Activated CD8-positive, alpha-beta memory T cell treated with anti-CD3 and anti-CD28 coated beads for 1 hour (primary cell): ENCODE measurements around the gene STX2.

ENCODE experiments used
- DNase-seq, 2 donors: peaks; one replicate each; pipeline ENCODE4 v3.0.0-alpha.2; 2020; ENCODE audit warnings: low read depth in 1 of 2; ENCODE audit errors: extremely low read depth in 1 of 2

The STX2 gene

GRCh38 chr12:130831876-130832405 lies 7.1 kb downstream of the STX2 start:
- DNase-seq: no peak

- DNase-seq: no peak
Observed at GRCh38 chr12:130831246-130831645, 7.8 kb downstream of the STX2 start.

DNA sequence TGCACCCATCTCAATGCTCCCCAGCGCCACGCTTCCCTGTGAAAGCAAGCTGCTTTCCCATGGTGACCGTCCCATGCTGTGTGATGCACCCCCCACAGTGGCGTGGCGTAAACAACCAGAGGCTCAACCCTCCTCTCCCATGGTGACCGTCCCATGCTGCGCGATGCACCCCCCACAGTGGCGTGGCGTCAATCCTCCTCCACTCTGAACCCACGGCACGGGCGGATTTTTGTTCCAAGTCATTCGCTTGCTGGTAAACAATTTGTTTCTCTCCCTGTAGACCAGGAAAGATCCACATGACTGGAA lies 8.9 kb downstream of the STX2 start:
- DNase-seq: no peak

- DNase-seq: no peak
Observed at GRCh38 chr12:130829391-130830245, 9.4 kb downstream of the STX2 start.

- DNase-seq: no peak
Observed at GRCh38 chr12:130828895-130829294, 10.2 kb downstream of the STX2 start.

DNA sequence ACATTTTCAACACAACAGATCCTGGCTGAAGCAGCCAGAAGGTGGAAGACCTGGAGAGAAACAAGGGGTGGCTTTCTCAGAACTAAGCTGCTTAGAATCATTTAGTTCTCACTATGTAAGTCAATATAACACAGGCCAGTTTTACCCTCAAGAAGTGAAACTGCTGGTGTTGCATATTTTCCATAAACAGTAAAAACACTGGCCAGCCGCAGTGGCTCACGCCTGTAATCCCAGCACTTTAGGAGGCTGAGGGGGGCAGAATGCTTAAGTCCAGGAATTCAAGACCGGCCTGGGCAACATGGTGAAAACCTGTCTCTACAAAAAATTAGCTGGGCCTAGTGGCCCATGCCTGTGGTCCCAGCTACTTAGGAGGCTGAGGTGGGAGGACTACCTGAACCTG lies 11.6 kb downstream of the STX2 start:
- DNase-seq: no peak

GRCh38 chr12:130826151-130826801 lies 12.8 kb downstream of the STX2 start:
- DNase-seq: peak; percentile 46 to 71

DNA sequence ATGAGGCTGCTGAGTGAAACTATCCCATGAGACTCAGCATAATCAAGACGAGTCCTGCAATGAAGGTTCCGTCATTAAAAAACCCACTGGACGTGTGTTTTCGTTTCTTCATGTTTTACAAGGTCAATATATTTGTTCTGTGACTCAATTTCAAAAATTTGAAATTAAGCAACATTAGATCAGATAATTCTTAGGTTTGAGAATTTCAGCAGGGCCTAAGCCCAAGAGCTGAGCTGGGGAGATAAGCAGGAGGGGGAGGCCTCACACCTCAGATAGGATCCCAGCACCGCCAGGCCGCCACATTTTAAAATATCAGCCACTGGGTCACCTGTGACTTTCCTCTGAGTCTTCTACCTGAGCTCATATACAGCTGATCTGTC lies 13.3 kb downstream of the STX2 start:
- DNase-seq: no peak

GRCh38 chr12:130819681-130820080 lies 19.4 kb downstream of the STX2 start:
- DNase-seq: no peak

DNA sequence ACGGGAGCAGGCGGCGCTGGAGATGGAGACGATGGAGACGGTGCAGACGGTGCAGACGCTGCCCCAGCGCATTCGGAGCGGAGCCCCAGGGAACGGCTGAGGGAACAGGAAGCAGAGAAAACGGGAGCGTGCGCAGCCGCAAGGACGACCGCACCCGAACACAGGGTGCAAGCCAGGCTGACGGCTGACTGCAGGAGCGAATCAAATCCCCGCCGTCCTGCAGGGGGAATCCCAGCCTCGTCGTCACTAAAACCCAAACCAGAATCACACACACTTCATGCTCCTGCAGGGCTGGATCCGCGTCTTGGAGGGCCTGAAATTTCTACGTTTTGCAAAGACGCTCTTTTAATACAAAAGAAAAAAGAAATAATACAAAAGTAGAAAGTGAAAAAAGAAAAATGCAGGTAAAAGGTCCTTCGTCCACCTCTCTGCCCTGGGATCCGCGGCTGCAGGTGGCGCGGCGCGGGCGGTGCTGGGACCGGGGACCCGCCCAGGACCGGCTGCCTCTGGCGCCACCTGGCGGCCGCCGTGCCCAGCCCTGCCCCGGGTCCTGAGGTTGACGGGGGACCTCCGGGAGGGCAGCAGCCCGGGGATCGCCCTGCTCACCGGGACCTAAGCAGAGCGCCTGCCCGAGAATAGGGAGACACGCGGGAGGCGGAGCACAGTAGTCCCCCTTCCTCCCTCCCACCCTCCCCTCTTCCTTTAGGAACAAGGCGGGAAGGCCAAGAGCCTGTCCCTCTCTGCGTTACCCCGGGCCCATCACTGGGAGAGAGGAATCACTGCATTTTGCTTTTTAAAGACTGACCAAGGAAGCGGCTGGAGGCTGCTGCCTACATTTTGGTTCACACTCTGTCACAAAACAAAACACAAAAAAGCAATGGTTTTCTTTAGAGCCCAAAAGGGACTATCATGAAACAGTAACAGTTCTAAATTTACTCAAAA lies 20.1 kb downstream of the STX2 start:
- peak; percentile 27 to 72 for DNase-seq

DNA sequence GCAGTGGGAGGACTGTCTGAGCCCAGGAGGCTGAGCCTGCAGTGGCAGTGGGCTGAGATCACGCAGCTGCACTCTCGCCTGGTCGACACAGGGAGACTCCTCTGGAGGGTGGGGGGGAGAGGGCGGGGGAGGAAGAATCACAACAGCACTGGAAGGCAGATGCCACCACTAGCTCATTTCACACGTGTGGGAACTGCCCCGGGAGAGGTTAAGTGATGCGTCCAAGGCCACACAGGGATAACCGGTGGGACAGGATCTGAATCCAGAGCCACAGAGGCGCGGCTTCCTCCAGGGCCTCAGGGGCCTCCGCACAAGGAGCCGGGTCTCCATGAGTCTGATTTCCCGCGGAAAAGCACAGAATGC lies 20.8 kb downstream of the STX2 start:
- no peak for DNase-seq

DNA sequence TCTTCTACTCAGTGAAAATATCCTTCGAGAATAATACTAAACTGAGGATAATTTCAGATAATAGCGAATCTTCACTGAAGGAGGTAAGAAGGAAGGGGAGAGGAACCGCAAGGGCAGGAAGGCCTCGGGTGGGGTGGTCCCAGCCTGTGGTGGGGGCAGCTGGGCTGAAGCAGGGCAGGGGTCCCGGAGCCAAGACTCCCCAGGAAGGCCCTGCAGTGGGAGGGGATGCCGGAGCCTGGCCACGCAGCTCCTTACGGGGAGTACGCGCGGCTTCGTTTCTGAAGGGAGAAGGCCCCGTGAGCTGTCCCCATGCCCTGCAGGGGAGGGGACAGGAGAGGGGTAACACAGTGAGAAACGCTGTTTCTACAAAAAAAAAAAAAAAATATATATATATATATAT lies 21.2 kb downstream of the STX2 start:
- no peak for DNase-seq

DNA sequence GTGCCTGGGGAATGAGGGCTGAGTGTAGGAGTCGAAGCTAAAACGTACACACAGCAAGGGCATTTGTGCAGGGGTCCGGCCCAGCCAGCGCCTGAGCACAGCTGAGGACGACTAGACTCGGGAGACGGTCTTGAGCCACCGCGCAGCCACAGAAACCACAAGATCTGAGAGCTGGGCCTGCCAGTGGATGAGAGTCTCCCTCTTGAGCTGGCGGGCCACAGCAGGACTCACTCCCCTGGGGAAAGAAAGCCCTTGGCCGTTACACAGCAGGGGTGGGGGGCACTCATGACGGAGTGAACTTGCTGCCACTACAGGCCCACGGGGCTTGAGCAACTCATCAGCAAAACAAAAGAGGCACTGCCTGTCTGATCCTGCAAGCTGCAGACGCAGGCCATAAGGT lies 23.0 kb downstream of the STX2 start:
- DNase-seq: no peak

DNA sequence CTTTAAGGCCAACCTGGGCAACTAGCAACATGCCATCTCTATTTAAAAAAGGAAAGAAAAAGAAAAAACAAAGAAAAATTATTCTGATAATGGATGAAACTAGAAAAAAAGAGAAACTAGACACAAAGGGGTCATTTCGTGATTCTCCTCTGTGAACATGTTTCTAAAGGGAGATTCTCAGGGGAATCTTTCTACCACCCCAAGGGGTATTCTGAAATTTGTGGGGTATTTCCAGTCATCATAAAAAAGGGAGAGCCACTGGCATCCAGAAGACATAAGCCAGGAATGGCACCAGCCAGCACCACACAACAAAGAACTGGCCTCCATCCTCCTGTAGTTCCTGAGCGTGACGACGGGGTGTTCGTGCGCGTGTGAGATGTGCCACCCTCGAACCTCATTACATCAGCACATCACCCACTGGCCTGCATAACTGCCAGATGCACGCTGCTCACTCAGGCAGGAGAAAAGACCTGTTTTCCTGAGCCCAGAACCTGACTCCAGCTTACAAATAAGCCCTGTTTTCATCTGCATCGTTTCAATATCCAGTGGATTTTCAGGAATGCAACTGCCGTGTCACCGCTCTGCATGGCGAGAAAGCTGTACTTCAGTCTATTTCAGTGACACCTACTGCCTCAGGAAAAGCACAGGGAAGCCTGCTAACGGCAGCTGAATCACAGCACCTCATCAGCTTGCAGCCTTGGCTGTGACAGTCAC lies 23.9 kb downstream of the STX2 start:
- no peak for DNase-seq

GRCh38 chr12:130813949-130814348 lies 25.1 kb downstream of the STX2 start:
- no peak for DNase-seq

- no peak for DNase-seq
Observed at GRCh38 chr12:130813436-130813835, 25.6 kb downstream of the STX2 start.

DNA sequence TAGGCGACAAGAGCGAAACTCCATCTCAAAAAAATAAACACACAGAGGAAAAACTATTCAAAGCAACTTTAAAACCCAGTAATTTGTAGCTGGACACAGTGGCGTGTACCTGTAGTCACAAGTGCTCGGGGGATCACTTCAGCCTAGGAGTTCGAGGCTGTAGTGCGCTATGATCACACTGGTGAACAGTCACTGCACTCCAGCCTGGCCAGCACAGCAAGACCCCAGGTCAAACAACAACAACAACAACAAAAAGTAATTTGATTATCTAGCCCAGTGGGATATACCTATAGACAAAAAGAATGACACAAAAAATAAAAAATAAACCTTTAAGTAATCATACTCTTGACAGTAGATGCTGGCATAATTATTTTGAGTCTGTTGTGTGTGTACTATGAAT lies 29.3 kb downstream of the STX2 start:
- DNase-seq: no peak

DNA sequence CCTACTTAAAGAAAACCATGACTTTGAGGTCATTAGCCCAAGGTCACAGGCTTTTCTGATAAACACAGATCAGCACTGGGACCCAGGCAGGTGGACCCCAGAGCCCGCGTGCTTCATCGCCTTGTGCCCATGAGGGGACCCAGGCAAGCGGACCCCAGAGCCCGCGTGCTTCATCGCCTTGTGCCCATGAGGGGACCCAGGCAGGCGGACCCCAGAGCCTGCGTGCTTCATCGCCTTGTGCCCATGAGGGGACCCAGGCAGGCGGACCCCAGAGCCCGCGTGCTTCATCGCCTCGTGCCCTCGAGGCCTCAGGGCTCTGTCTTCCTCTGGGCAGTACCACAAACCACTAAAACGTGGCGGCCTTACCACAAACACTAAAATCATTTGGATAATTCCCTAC lies 31.7 kb downstream of the STX2 start:
- no peak for DNase-seq

DNA sequence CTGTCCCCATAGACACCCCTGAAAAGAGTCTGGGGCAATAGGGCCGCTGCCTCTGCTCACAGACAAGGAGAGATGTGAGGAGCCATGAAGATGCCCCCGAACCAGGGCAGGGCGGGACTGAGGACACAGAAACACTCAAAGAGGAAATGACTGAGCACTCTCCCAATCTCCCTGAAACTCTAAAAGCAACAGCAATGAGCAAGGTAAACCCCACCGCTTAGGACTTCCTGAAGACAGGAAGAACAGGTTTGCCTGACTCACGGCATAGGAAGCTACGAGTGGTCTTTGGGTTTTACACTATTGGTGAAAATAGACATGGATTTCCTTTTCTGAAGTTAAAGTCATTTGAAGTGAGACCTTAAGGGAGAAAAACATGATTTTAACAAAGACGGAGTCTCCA lies 32.5 kb downstream of the STX2 start:
- no peak for DNase-seq

- DNase-seq: no peak
Observed at GRCh38 chr12:130805635-130806034, 33.4 kb downstream of the STX2 start.

GRCh38 chr12:130804216-130804615 lies 34.8 kb downstream of the STX2 start:
- DNase-seq: no peak
